Panc1 (cell line): ENCODE data around the gene DPP9. TPM values are rescaled to one million over a fixed set of nuclear protein-coding genes. Genes with fewer than 3 reads are reported as not detected.

Experiments
- ATAC-seq: fragments of 200-7000 bp; cut with Tn5 transposase; 2 replicates; pipeline ENCODE4 v1.9.1; 2020; ENCODE audit warnings: mild to moderate bottlenecking, moderate library complexity
- BruUV-seq: library from RNA; stranded (reverse); fragments of 400-500 nt; replicated peaks from 2 replicates; lab custom pipeline; 2021; lab: Mats Ljungman, UMichigan
- CTCF ChIA-PET: fragments of 300-600 bp; sonication (Branson Sonifier 250); formaldehyde crosslinking; loops from one replicate; lab custom pipeline; 2022; ENCODE audit warnings: antibody characterized with exemption; lab: Charles Lee
- POLR2A ChIA-PET: fragments of 300-600 bp; sonication (Branson Sonifier 250); formaldehyde crosslinking; loops from one replicate; lab custom pipeline; 2022; ENCODE audit warnings: antibody characterized with exemption; lab: Charles Lee
- DNase-seq: peaks from one replicate; pipeline ENCODE4 v3.0.0-alpha.2; 2010; ENCODE audit warnings: low read depth, low spot score
- H3K27ac ChIP-seq: 2 replicates; pipeline ENCODE4 v1.5.1; 2011; ENCODE audit warnings: mild to moderate bottlenecking, low read length, inconsistent platforms
- H3K27me3 ChIP-seq: fragments of 200-500 bp; sonication (Bioruptor generic); 2 replicates; pipeline ENCODE4 v1.6.0; 2014; ENCODE audit warnings: low read length, inconsistent platforms; ENCODE audit not compliant: control insufficient read depth, insufficient read depth
- H3K36me3 ChIP-seq: fragments of 200-500 bp; sonication (Bioruptor generic); 2 replicates; pipeline ENCODE4 v1.5.1; 2014; ENCODE audit warnings: inconsistent platforms, mild to moderate bottlenecking, low read length, moderate library complexity; ENCODE audit not compliant: control insufficient read depth, insufficient read depth
- H3K4me1 ChIP-seq: 2 replicates; pipeline ENCODE4 v1.5.1; 2011; ENCODE audit warnings: inconsistent platforms, mild to moderate bottlenecking, low read length, moderate library complexity; ENCODE audit not compliant: control insufficient read depth, insufficient read depth
- H3K4me3 ChIP-seq, 2 experiments: 2 replicates each; pipeline ENCODE4 v1.5.1; 2011 to 2012; ENCODE audit warnings: low read depth in 2 of 2, low read length in 2 of 2, mild to moderate bottlenecking in 2 of 2, inconsistent platforms in 1 of 2, moderate library complexity in 1 of 2
- H3K9me3 ChIP-seq: fragments of 200-500 bp; sonication (Bioruptor generic); 2 replicates; pipeline ENCODE4 v1.5.1; 2014; ENCODE audit warnings: low read depth, mild to moderate bottlenecking, inconsistent platforms, low read length, moderate library complexity; ENCODE audit not compliant: control insufficient read depth, insufficient read depth
- POLR2AphosphoS5 ChIP-seq: IDR thresholded peaks from 2 replicates; pipeline ENCODE4 v1.6.1; 2012; ENCODE audit warnings: mild to moderate bottlenecking, low read depth, low read length, moderate library complexity
- SIN3A ChIP-seq: IDR thresholded peaks from 2 replicates; pipeline ENCODE4 v1.6.1; 2012; ENCODE audit warnings: low read depth, mild to moderate bottlenecking, low read length, moderate library complexity, borderline replicate concordance; ENCODE audit not compliant: insufficient read depth
- TCF7L2 ChIP-seq: IDR thresholded peaks from 2 replicates; pipeline ENCODE4 v1.6.1; 2011; ENCODE audit warnings: mild to moderate bottlenecking, low read depth, low read length, inconsistent platforms
- in situ Hi-C: cut with HindIII; loops from 2 replicates; pipeline ENCODE4 v1.10.0; 2016; ENCODE audit warnings: low sequenced_read_pairs, low pct_unique_long_range_greater_than_20kb
- intact Hi-C: fragments of 100-400 bp; cut with micrococcal nuclease; formaldehyde crosslinking; loops from one replicate; pipeline ENCODE4 v1.10.0; 2022; ENCODE audit not compliant: unreplicated experiment
- total RNA-seq: library from RNA; stranded (reverse); gene quantifications from one replicate; pipeline ENCODE4 v1.2.1, GENCODE V29; 2021; ENCODE audit not compliant: unreplicated experiment
- TF ChIP-seq, protein P1 (sequence below): fragments of 450-650 bp; IDR thresholded peaks from 2 replicates; pipeline ENCODE4 v1.5.1; 2017; ENCODE audit warnings: mild to moderate bottlenecking
- TF ChIP-seq, protein P2 (sequence below), 2 experiments: IDR thresholded peaks; 2 replicates each; pipeline ENCODE4 v1.6.1; 2011 to 2012; ENCODE audit warnings: low read depth in 2 of 2, control low read depth in 1 of 2, low read length in 1 of 2, mild to moderate bottlenecking in 1 of 2, moderate library complexity in 1 of 2; ENCODE audit not compliant: insufficient read depth in 1 of 2

DPP9 gene
- total RNA-seq, 1 experiment from 2014 or later, result 108 TPM

DNA sequence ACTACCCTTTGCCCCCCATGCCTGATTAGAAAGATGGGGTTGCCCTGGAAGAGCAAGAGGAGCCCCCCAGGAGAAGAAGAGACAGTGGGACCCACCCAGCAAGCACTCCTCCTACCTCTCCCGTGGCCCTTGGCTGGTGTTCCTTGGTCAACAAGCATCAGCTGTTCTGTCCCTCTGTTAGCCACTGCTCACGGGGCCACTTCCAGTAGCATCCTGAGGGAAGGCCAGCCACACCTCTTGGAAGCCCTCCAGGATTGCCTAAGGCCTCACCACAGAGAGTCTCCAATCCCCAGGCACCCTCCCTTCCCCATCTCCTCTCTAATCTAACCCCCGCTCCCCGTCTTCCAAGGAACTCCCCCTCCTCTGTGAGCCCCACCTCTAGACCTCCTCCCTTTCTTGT lies 15.1 kb upstream of the DPP9 start:
- ChIA-PET POLR2A (interaction anchor here (0.6 kb wide), 1 partner anchor 11 kb away, joined by 7 read pairs; no protein-coding TSS in a partner anchor), CTCF (interaction anchor here (1.9 kb wide), 1 partner anchor 52 kb away, joined by 5 read pairs; no protein-coding TSS in a partner anchor)
- no peak overlapping the region for H3K27ac ChIP-seq

DNA sequence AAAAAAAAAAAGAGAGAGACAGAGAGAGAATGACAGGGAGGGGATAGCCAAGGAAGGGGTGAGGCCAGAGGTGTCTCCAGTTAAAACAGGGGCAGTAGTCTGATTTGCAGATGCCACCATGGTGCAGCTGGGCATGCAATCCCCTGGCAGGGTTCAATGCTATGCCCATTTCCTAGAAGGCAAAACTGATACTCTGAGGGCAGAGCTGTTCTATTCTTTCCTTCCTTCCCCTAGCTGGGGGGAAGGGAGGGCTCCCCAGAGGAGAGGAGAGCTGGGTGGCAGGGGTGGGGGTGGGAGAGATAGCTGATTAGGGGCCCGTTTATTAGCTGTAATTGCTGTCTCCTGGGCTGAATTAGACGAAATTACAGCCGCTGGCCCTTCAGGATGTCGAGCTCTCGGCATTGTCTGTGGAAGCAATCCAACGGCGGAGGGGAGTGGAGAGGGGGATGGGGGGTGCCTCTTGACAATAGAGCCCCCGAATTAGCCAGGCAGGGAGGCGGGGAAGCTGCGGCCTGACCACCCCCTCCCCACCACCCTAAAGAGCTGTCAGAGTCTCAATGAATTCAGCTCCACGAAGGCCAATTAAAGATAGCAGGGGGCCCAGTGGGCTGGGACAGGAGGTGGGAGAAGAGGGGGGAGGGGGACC lies 14.4 kb upstream of the DPP9 start:
- ChIA-PET CTCF (interaction anchor here (1.9 kb wide), 1 partner anchor 53 kb away, joined by 5 read pairs; no protein-coding TSS in a partner anchor), POLR2A (interaction anchor here (0.6 kb wide), 1 partner anchor 10 kb away, joined by 7 read pairs; no protein-coding TSS in a partner anchor)
- ATAC-seq (no peak), DNase-seq (no peak)
- Histone ChIP-seq H3K4me1 (no peaks in the 10 kb centered on the region), H3K4me3 (no peak overlapping the region), H3K36me3 (no peaks in the 10 kb centered on the region), H3K9me3 (no peaks in the 10 kb centered on the region), H3K27ac (no peak overlapping the region), H3K27me3 (no peaks in the 10 kb centered on the region)
- intact Hi-C loops, result no loop called here
- TF ChIP-seq SIN3A, result no peak
- TF ChIP-seq TCF7L2, result no peak
- TF ChIP-seq, protein P1, sequence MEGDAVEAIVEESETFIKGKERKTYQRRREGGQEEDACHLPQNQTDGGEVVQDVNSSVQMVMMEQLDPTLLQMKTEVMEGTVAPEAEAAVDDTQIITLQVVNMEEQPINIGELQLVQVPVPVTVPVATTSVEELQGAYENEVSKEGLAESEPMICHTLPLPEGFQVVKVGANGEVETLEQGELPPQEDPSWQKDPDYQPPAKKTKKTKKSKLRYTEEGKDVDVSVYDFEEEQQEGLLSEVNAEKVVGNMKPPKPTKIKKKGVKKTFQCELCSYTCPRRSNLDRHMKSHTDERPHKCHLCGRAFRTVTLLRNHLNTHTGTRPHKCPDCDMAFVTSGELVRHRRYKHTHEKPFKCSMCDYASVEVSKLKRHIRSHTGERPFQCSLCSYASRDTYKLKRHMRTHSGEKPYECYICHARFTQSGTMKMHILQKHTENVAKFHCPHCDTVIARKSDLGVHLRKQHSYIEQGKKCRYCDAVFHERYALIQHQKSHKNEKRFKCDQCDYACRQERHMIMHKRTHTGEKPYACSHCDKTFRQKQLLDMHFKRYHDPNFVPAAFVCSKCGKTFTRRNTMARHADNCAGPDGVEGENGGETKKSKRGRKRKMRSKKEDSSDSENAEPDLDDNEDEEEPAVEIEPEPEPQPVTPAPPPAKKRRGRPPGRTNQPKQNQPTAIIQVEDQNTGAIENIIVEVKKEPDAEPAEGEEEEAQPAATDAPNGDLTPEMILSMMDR, result no peak
- BruUV-seq, result no TSS peak
- in situ Hi-C loops, result no loop called here

More for the DNA sequence above, 15.1 kb upstream of the DPP9 start:
- in situ Hi-C loops, result no loop called here
- BruUV-seq, result no TSS peak
- ATAC-seq (no peak), DNase-seq (no peak)
- no peaks in the 10 kb centered on the region for H3K27me3 ChIP-seq
- no peaks in the 10 kb centered on the region for H3K4me1 ChIP-seq
- H3K4me3 ChIP-seq, result no peak overlapping the region
- intact Hi-C loops, result no loop called here
- no peak for TF ChIP-seq POLR2AphosphoS5
- TF ChIP-seq SIN3A, result no peak
- TF ChIP-seq, protein P2, sequence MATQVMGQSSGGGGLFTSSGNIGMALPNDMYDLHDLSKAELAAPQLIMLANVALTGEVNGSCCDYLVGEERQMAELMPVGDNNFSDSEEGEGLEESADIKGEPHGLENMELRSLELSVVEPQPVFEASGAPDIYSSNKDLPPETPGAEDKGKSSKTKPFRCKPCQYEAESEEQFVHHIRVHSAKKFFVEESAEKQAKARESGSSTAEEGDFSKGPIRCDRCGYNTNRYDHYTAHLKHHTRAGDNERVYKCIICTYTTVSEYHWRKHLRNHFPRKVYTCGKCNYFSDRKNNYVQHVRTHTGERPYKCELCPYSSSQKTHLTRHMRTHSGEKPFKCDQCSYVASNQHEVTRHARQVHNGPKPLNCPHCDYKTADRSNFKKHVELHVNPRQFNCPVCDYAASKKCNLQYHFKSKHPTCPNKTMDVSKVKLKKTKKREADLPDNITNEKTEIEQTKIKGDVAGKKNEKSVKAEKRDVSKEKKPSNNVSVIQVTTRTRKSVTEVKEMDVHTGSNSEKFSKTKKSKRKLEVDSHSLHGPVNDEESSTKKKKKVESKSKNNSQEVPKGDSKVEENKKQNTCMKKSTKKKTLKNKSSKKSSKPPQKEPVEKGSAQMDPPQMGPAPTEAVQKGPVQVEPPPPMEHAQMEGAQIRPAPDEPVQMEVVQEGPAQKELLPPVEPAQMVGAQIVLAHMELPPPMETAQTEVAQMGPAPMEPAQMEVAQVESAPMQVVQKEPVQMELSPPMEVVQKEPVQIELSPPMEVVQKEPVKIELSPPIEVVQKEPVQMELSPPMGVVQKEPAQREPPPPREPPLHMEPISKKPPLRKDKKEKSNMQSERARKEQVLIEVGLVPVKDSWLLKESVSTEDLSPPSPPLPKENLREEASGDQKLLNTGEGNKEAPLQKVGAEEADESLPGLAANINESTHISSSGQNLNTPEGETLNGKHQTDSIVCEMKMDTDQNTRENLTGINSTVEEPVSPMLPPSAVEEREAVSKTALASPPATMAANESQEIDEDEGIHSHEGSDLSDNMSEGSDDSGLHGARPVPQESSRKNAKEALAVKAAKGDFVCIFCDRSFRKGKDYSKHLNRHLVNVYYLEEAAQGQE (IDR thresholded peaks at IDR 0.05; ENCODE audit: insufficient read depth in 1 of 2, low read depth in 2 of 2, low read length in 1 of 2), result no peak
- TF ChIP-seq, protein P1, result no peak
- no peak for TF ChIP-seq TCF7L2
- no peaks in the 10 kb centered on the region for H3K9me3 ChIP-seq
- no peaks in the 10 kb centered on the region for H3K36me3 ChIP-seq
